DMS153 treated with DMSO at 0.1 percent for 48 hours (cell line): Measurements from ENCODE around the gene RYR1.
A peak's percentile ranks its signal among the peaks of the same experiment; 100 is the strongest.
"Not testable (repeated sequence)": the region's sequence is repeated elsewhere in the genome, so short reads cannot be mapped to it uniquely, and the experiment has no call there.

ENCODE experiments used
- DNase-seq: peaks from one replicate; lab custom pipeline; 2025; ENCODE audit not compliant: unreplicated experiment; lab: John Stamatoyannopoulos, UW

The RYR1 gene

DNA sequence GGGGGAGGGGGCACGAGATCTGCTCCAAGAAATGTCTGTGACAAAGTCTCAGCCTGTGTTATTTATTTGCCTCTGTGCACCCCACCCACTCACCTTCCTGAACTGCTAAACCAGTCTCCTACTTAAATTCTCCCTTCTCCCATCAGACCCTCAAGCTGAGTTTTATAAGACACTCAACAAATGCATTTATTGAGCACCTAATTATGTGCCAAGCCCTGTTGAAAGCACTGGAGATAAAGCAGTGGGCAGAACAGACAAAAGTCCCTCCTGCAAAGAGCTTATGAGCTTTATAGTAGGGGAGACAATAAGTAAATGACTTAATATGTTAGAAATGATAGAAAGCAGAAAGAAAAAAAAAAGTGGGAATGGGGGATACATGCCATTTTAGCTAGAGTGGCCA, 34.0 kb upstream of the RYR1 start:
- no peak for DNase-seq

DNA sequence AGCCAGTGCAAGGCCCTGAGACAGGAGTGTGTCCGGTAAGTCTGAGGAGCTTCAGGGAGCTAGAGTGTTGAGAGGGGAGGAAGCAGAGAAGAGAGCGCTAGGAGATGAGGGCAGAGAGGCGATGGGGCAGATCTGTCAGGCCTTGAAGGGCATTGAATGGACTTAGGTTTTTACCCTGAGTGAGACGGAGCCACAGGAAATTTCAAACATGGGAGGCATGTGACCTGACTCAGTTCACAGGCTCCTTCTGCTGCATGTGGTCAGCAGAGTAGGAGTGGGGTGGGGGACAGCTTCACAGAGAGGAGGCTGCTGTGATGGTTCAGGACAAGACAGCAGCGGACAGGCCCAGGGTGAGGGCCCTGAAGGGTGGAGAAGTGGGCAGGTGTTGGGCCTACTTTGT, 33.1 kb upstream of the RYR1 start:
- DNase-seq: no peak

DNA sequence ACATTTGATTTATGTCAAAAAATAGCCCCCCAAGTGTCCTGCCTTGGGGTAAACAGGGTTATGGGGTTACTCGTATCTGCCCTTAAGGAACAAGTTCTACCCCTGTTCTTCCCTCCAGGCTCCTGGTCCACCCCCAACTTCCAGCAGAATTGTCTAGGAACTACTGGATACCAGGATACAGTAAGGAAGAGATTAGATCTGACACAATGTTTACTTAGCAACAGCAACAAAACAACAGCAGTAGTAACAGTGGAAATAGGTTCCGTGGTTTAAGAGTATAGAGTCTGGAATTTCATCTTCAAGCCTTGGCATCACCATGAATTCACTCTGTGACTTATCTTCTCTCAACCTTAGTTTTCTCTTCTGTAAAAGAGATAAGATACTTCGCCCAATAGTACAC, 32.3 kb upstream of the RYR1 start:
- no peak for DNase-seq

DNA sequence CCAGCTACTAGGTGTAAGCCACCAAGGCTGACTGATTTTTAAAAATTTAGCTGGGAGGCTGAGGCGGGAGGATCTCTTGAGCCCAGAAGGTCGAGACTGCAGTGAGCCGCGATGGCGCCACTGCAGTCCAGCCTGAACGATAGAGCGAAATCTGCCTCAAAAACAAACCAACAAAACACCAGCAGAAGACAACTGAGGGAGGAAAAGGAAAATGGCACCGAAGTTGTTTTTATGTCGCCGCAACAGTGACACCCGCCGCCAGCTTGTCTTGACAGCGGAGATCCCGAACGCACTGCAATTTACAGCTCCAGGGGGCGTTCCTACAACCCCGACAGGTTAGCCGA, 30.9 kb upstream of the RYR1 start:
- no peak for DNase-seq

DNA sequence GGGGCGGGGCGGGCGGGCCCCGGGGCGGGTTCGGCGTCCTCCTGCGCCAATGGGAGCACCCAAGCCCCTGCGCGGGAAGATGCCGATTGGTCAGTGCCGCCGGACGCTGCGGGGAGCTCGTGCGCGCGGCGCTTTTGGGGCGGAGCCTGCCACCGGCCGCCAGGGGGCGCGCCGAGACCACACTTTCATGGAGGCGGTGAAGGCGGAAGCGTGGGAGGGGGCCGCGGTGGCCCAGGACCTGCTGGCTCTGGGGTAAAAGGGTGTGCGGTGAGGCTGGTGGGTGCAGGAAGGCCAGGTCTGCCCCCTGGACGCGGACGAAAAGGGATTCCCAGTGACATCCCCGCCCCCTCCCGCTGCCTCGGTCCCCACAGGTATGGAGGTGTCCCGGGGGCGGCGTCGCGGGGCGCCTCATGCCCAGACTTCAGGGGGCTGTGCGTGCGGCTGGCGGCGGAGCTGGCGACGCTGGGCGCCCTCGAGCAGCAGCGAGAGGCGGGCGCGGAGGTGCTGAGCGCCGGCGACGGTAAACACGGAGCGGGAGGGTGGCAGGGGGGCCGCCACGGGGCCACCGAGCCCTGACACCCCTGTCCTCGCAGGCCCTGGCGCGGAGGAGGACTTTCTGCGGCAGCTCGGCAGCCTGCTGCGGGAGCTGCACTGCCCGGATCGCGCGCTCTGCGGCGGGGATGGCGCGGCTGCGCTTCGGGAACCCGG, 30.4 kb upstream of the RYR1 start, which contains the start of gene FAM98C:
FAM98C (plus strand) TSS at position 127 of the 708 bp plus-strand sequence; CDS start at position 188, 61 bp downstream.
- peak; percentile 95 for DNase-seq

DNA sequence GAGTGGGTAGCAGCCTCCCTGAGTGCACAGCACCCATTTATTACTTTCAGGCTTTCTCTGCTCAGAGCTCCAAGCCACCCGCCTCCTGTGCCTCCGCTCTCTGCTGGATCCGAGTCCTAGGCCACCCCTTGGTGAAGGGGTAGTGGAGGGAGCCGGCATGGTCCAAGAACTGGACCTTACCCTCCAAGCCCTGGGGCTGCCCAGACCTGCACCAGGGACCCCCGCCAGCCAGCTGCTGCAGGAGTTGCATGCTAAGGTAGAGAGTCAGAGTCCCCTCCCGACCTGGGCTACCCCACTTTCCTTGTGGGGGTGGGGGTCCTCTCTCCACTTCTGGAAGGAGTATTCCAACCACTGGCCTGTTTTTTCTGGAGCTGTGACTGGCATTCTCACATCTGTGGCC, 28.6 kb upstream of the RYR1 start:
- no peak for DNase-seq

DNA sequence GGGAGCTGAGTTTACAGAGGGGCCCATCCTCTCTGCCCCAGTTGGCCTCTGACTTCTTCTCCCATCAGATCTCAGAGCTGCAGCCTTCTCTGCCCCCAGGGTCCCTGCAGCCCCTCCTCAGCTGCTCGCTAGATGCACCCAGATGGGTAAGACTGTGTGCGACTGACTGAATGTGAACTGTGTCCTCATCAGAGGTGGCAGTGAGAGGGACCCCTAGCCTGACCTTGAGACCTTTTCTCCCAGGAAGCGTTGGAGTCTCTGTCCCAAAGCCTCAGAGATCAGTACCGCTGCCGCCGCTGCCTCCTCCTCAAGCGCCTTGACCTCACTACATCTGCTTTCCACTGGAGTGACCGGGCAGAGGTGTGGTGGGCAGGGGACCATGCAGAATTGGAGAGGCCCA, 28.2 kb upstream of the RYR1 start:
- DNase-seq: no peak

DNA sequence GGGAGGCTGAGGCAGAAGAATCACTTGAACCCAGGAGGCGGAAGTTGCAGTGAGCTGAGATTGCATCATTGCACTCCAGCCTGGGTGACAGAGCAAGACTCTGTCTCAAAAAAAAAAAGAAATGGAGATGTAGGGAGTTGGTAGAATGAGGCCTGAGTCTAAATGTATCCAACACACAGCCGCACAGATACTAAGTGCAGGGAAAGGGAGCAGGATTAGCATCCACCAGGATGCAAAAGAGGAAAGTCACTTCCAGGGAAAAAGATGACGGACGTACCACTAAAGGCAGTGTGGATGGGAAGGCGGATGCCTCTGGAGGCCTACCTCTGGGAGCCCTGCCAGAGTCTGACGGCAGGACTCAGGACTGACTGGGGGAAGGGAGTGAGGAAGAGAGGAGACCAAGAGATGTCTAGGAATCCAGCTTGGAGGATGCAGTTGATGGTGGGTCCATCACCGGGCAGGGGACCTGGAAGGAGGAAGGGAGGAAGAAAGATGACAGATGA, 23.8 kb upstream of the RYR1 start:
- no peak for DNase-seq

DNA sequence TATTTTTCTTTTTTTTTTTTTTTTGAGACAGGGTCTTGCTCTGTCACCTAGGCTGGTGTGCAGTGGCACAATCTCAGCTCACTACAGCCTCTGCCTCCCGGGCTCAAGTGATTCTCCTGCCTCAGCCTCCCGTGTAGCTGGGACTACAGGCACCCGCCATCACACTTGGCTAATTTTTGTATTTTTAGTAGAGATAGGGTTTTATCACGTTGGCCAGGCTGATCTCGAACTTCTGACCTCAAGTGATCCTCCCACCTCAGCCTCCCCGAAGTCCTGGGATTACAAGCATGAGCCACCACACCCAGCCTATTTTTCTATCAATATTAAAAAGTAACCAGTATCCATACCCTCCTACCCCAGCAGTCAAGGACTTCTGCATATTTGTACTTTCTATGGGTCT, 23.1 kb upstream of the RYR1 start:
- not testable (repeated sequence) for DNase-seq

DNA sequence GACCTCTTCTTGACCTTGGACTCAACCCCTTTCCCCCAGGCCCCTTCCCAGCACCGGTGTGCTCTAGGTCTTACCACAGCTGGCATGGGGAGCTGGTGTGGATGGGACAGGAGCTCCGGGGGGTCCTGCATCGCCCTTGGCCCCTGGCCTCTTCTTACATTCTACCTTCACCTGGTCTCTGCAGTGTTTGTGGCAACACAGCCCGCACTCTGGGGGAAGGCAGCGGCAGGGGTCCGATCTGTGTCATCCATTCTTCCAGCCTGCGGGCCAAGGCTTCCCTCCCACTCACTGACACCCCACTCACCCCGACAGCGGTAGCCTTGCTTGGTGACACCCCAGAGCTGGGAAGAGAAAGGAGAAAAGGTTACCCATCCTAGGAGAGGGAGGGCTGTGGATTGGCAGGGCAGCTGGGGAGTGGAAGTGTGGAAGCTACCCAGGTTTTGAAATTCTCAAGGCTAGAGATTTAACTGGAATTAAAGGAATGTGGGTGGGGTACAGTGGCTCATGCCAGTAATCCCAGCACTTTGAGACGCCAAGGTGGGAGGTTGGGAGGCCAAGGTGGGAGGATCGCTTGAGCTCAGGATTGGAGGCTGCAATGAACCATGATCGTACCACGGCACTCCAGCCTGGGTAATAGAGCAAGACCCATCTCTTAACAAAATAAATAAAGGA, 22.3 kb upstream of the RYR1 start:
- no peak for DNase-seq

DNA sequence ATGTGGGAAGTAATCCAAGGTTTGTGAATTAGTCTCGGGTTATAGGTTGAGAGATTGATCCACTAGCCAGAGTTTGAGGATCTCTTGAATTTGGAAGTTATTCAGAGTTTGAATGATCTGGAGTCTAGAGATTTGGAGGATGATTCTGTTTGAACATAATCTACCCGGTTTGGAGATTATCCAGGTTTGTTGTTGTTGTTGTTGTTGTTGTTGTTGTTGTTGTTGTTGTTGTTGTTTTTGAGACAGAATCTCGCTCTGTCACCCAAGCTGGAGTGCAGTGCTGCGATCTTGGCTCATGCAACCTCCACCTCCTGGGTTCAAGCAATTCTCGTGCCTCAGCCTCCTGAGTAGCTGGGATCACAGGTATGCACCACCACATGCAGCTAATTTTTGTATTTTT, 21.6 kb upstream of the RYR1 start:
- DNase-seq: not testable (repeated sequence)

DNA sequence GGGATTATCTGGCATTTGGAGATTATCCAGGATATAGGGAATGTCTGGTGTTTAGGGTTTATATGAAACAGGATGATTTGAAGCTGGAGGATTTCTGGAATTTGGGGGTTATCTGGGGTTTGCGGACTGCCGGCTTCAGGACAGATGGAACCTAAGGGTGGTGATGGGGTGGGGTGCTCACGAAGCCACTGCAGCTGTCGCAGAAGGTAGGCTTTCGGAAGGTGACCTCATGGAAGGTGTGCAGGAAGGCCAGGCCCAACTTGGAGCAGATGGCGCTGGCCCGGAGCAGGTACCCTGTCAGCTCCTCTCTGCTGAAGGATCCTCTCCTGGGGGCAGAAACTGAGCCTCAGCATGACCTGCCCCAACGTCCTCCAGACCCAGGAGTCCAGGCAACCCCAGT, 21.0 kb upstream of the RYR1 start:
- DNase-seq: no peak

DNA sequence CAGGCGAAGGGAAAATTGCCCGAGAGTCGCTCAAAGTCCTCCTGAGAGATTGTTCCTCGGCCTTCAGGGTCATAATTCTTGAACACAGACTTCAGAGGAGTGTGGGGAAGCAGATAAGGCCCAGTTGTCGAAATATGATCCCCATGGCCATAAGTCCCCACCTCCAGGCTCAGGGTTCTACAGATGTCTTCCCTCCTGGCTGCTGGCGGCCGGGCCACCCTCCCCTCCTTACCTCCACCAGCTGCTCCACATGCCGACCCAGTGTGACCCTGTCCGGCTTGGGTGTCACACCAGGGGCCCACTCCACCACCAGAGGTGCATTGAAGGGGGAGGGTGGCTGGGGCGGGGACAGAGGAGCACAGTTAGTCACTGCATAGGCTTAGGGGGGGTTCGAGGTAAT, 20.5 kb upstream of the RYR1 start:
- no peak for DNase-seq

DNA sequence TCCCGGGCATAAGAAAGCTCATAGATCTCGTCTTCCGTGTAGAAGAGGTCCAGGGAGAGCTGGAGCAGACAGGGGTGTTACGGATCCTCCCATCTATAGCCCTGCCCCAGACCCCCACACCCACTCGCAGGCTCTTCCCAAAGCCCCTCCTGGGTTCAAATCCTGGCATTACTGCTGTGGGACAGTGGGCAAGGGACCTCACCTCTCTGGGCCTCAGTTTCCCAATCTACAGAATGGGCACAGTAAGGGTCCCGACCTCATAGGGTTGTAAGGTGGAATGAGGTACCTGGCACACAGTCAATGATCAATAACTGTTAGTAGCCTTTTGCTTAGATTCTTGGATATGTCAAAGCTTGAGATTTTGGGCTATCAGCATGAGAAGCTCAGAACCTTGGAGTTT, 20.1 kb upstream of the RYR1 start:
- DNase-seq: no peak

DNA sequence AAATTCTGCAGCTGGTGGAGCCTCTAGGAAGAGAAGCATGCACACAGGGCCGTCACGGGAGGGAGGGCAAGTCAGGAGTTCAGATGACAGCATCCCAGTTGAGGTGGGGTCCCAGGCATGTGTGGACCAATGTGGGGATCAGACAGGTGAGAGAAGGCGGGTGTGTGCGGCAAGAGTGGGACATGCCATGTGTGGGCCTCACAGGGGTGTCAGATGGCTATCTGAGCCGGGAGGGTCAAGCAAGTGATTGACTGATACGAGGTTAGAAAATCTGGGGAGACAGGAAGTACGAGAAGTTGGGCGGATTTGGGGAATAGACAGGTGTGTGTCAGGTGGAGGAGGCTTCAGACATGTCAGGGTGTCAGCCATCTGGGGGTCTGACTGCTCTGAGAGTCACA, 16.3 kb upstream of the RYR1 start:
- DNase-seq: no peak

DNA sequence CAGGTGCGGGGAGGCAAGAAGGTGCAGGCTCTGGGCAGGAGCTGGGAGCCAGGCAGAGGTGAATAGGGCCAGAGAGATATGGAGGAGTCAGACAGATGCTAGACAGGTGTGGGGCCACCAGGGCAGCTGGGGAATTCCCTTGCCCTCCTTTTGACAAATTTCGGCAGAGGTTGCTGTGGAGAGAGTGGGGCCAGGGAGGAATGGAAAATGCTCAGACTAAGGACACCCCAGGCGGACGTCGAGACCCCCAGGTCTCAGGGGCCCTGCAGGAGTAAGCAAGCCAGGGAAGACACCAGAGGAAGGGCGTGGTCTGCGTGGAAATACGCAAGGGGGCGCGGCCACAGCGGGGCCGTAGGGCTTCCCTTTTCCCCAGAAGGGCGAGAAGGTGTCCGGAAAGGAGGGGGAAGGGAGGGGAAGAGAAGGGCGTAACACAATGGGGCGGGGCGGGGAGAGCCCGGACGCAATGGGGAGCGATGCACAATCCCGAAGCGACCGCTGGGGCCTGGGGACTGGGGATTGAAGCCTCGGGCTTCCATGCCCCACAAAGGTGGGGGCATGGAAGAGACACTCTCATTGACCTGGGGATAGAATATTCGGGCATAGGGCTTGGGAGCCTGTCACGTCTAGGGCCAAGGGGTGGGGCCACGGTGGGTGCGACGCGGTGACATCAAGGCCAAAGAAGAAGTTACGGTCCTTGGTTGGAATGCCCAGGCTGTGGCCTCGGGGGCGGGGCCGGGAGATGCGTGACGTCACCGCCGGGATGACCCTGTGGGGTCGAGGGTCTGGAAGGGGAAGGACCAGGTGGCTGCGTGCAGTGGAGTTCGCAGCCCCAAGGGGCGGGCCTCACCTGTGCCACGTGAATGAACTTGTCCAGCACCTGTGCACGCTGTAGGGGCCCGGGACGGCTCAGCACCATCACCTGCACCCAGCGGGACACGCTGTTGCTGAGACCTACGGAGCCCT, 15.7 kb upstream of the RYR1 start:
- DNase-seq: peak; percentile 49

DNA sequence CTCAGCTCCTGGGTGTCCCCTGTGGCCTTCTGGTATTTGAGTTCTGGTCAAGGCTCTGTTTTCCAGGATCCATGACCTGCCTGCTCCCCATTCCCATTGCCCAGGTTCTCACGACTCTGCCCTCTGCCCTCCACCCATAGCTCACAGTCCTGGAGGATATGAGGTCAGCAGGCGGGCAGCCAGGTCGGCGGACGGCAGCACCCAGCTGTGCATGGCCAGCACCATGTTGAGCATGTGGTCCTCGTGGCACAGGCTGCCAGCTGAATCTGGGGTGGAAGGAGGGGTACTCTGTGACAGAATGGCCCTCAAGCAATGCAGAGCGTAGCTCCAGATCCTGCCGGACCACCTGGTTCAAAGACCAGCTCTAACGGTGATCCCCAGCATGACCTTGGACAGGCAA, 12.6 kb upstream of the RYR1 start:
- no peak for DNase-seq

DNA sequence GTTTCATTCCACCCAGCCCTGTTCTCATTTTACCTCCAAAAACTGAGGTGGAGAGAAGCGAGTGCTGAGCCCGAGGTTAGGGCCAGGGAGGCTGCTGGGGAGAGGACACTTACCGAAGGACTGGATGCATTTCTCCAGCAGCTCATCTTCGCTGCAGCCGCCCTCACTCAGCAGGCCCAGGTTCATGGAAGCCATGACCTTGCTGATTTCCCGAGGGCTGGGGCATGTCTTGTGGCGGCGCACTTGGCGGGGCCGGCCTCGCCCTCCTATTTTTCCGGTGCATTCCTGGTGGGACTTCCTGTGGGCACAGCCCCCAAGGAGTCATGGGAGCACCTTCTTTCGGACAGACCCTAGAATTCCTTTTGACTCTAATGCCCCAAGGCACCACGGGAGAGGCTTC, 11.6 kb upstream of the RYR1 start:
- no peak for DNase-seq

DNA sequence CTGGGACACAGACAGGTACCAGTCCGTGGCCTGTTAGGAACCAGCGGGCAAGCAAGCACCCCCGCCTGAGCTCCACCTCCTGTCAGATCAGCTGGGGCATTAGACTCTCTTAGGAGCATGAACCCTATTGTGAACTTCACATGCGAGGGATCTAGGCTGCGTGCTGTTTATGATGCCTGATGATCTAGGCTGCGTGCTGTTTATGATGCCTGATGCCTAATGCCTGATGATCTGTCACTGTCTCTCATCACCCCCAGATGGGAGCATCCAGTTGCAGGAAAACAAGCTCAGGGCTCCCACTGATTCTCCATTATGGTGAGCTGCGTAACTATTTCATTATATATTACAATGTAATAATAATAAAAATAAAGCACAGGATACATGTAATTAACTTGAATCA, 11.1 kb upstream of the RYR1 start:
- DNase-seq: no peak

DNA sequence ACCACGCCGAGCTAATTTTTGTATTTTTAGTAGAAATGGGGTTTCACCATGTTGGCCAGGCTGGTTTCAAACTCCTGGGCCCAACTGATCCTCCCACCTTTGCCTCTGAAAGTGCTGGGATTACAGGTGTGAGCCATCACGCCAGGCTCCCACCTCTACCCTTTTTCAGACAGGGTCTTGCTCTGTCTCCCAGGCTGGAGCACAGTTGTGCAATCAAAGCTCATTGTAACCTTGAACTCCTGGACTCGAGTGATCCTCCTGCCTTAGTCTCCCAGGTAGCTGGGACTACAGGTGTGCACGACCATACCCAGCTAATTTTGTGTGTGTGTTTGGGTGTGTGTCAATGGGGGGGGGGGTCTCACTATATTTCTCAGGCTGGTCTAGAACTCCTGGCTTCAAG, 9.2 kb upstream of the RYR1 start:
- no peak for DNase-seq

DNA sequence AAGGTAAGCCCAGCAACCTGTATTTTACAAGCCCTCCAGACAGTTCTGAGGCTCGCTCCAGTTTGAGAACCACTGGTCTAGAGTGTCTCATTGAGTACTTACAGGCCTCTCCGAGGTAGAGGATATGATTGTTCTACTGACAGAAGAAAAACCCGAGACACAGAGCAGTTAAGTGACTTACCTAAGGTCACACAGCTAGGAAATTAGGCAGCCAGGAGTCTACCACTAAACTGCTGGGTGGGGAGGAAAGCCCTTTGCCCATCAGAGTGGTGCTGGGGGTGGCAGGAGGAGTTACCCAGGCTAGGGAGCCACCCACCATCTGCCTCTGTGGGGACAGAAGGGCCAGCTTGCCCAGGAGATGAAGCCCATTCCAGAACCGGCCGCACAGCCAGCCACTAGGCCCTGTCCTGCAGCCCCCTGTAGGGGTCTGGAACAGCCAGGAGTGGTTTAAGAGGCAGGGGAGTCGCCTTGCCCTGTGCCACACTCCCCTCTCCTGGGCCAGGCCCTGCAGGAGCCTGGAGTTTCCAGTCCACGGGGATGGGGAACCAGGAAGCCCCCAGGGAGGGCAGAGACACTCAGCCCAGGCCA, 8.2 kb upstream of the RYR1 start:
- DNase-seq: no peak
